GM19468 (cell line): ENCODE measurements around the gene MAP1LC3B.

Source experiments
- ATAC-seq: cut with Tn5 transposase; IDR thresholded peaks from one replicate; pipeline ENCODE4 v1.9.1; 2021; ENCODE audit warnings: mild to moderate bottlenecking, moderate library complexity, moderate number of reproducible peaks; ENCODE audit not compliant: unreplicated experiment; ENCODE audit errors: extremely low read depth

Gene MAP1LC3B

GRCh38 chr16:87391950-87392820 lies at the start of gene MAP1LC3B:
Gene MAP1LC3B (plus strand): TSS chr16:87392336. CDS start chr16:87392428, 92 bp downstream.
- peak; percentile 32 for ATAC-seq

- no peak for ATAC-seq
These were observed 49.6 kb upstream of the MAP1LC3B start for GRCh38 chr16:87342504-87342903.

- no peak for ATAC-seq
These were observed 49.0 kb upstream of the MAP1LC3B start for GRCh38 chr16:87342978-87343752.

GRCh38 chr16:87343753-87344050 lies 48.4 kb upstream of the MAP1LC3B start:
- ATAC-seq, result no peak

- ATAC-seq, result no peak
These were observed 47.8 kb upstream of the MAP1LC3B start for GRCh38 chr16:87344165-87344930.

- no peak for ATAC-seq
These were observed 47.1 kb upstream of the MAP1LC3B start for GRCh38 chr16:87344931-87345631.

DNA sequence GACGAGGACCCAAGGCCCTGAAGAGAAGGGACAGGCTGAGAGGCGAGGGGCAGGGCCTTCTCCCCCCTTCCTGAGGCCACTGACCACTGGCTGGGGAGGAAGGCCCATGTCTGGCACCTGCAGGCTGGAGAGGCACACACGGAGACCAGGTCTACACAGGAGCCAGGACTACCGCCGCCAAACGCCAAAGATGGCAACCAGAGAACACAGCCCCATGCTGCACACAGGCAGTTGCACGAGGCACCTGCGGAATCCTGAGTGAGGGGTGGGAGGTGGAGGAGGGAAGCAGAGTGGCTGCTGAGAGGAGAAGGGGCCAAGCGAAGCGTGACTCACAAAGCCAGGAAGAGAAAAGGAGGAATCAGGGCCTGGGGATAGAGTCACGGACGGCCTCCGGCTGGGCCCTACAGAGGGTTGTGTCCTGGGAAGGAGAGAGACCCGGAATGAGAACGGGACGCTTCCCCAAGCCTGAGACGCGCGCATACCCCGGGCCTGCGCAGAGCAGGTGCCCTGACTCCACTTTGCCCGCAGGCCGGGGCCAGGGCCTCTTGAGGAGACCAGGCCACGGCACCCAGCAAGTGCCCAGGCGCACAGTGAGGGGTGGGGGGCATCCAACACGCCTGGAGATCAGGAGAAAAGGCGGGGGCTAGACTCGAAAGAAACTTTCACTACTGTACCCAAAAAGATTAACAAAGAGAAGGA lies 46.3 kb upstream of the MAP1LC3B start:
- no peak for ATAC-seq

DNA sequence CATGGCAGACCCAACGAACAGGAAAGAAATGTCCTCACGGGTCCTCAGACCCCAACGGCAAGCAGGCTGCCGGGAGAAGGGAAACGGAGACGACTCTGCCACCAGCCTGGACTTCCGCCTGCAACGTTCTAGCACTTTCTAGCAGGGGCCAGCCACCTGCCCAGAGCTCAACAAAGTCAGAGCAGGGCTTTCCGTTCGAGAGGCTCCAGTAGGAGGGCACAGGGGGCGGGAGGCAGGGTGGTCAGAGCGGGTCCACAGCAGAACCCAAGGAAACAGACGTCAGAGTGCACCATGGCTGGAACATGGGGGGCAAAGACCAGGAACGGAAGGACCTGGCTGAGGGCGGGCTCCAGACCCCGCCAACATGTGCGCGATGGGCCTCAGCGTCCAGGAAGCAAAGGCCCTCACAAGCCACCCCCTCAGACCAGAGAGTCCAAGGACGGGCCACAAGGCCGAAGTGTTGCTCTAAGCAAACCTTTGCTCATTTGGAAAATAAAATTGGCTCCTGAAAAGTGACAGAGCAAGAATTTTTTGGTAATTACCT lies 45.5 kb upstream of the MAP1LC3B start:
- no peak for ATAC-seq

GRCh38 chr16:87347932-87348615 lies 44.1 kb upstream of the MAP1LC3B start:
- ATAC-seq, result no peak

DNA sequence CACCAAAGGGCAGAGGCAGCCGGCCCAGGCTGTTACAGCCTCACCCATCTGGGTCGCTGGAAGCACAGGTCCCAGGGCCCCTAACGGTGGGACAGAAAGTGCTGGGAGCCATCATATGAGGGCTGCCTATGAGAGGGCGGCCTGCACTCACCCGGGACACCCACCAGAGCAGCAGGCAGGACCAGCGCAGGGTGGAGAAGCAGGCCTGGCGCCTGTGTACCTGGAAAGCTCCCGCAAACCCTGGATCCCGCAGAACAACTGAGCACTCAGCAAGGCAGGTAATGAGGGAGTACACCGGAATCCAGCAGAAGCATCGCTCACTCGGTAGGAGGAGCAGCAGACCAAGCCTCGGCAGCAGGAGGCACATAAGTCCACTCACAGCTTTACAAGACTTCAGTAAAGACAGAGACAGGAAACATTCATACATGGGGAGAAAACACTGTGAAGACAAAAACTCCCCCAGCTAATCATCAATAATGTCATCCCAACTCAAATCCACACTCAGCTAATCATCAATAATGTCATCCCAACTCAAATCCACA lies 43.4 kb upstream of the MAP1LC3B start:
- ATAC-seq, result no peak

- ATAC-seq, result no peak
These were observed 42.1 kb upstream of the MAP1LC3B start for GRCh38 chr16:87350031-87350430.

- ATAC-seq, result no peak
These were observed 41.3 kb upstream of the MAP1LC3B start for GRCh38 chr16:87350681-87351319.

DNA sequence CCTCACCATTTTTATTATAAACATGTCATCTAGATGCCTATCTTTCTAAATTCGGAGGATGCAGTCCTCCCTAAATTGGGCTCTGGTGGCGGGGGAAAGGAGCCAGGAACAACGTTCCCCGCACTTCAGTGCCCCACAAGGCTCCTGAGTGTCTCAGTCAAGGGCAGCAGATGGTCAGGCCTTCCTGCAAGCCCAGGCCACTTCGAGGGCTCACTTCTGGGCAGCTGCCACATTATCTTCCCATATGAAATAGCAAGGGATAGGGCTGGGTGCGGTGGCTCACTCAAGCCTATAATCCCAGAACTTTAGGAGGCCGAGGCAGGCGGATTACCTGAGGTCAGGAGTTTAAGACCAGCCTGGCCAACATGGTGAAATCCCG lies 40.8 kb upstream of the MAP1LC3B start:
- ATAC-seq, result no peak

- ATAC-seq, result no peak
These were observed 39.3 kb upstream of the MAP1LC3B start for GRCh38 chr16:87352818-87353217.

DNA sequence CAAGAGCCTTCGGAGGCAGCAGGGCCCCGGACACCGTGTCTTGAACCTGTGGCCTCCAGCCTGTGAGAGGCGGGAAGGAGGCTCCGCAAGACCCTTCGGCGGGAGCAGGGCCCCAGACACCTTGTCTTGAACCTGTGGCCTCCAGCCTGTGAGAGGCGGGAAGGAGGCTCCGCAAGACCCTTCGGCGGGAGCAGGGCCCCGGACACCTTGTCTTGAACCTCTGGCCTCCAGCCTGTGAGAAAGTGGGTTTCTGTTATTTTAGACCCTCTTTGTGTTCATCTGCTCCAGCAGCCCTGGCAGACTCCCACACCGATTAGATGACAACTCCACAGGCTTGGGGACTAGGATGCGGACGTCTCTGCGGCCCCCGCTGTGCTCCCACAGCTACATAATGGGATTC lies 38.5 kb upstream of the MAP1LC3B start:
- no peak for ATAC-seq

- ATAC-seq, result no peak
These were observed 35.7 kb upstream of the MAP1LC3B start for GRCh38 chr16:87356491-87356853.

- ATAC-seq, result no peak
These were observed 33.9 kb upstream of the MAP1LC3B start for GRCh38 chr16:87358250-87358649.

DNA sequence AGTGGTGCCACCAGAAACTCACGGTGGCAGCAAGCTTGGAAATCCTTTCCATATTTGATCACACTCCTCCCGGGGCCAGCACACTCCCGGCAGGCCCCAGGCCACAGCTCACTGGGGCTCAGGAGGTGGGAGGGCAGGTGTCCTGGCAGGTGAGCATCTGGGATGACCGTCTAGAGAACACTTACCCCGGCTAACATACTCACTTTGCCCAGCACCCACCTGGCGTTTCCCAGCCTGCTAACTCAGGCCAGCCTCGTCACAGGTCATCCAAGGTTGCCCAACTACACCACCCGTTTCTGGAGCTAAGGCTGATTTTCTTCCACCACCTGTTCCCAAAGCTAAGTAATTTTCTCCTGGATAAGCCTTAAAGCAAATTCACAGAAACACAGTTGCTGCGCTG lies 33.4 kb upstream of the MAP1LC3B start:
- ATAC-seq, result no peak
